Effector CD4-positive, alpha-beta T cell (primary cell): ENCODE measurements around the gene CPTP.
"Not testable (repeated sequence)": the region's sequence is repeated elsewhere in the genome, so short reads cannot be mapped to it uniquely, and the experiment has no call there.

Source experiments
- DNase-seq: peaks from one replicate; pipeline ENCODE4 v3.0.0-alpha.2; 2020

The CPTP gene

GRCh38 chr1:1307261-1307922, 17.2 kb upstream of the CPTP start:
- DNase-seq, result peak; percentile 21

GRCh38 chr1:1307923-1308755, 16.5 kb upstream of the CPTP start, which contains the start of the genes ACAP3 and PUSL1:
Gene ACAP3, minus strand, starts transcription at chr1:1307930. Its CDS starts 115 bp downstream, at chr1:1307815.
Gene PUSL1, plus strand, starts transcription at chr1:1308597. Its CDS starts 47 bp downstream, at chr1:1308644.
- DNase-seq, result peak; percentile 82

GRCh38 chr1:1308756-1309250, 15.8 kb upstream of the CPTP start:
- DNase-seq, result no peak

GRCh38 chr1:1309251-1310108, 15.1 kb upstream of the CPTP start:
- DNase-seq, result no peak

- no peak for DNase-seq
Measured at GRCh38 chr1:1310109-1310385, 14.6 kb upstream of the CPTP start.

GRCh38 chr1:1310476-1311053, 14.0 kb upstream of the CPTP start:
- no peak for DNase-seq

- DNase-seq, result no peak
Measured at GRCh38 chr1:1311107-1312104, 13.2 kb upstream of the CPTP start.

GRCh38 chr1:1312450-1313314, 11.9 kb upstream of the CPTP start:
- DNase-seq, result no peak

- DNase-seq, result no peak
Measured at GRCh38 chr1:1313500-1314236, 10.9 kb upstream of the CPTP start.

GRCh38 chr1:1314237-1314586, 10.4 kb upstream of the CPTP start:
- DNase-seq, result no peak

GRCh38 chr1:1314678-1315335, 9.8 kb upstream of the CPTP start:
- no peak for DNase-seq

- no peak for DNase-seq
Measured at GRCh38 chr1:1315435-1315954, 9.1 kb upstream of the CPTP start.

- not testable (repeated sequence) for DNase-seq
Measured at GRCh38 chr1:1316199-1316598, 8.4 kb upstream of the CPTP start.

GRCh38 chr1:1317420-1317819, 7.2 kb upstream of the CPTP start:
- no peak for DNase-seq

GRCh38 chr1:1318131-1318652, 6.4 kb upstream of the CPTP start:
- no peak for DNase-seq

GRCh38 chr1:1318777-1319645, 5.6 kb upstream of the CPTP start:
- DNase-seq, result no peak

GRCh38 chr1:1319646-1319941, 5.0 kb upstream of the CPTP start:
- no peak for DNase-seq
